Measurements from ENCODE around the gene ZNF804A.
"Not testable (repeated sequence)": the region's sequence is repeated elsewhere in the genome, so short reads cannot be mapped to it uniquely, and the experiment has no call there.

ZNF804A gene

DNA sequence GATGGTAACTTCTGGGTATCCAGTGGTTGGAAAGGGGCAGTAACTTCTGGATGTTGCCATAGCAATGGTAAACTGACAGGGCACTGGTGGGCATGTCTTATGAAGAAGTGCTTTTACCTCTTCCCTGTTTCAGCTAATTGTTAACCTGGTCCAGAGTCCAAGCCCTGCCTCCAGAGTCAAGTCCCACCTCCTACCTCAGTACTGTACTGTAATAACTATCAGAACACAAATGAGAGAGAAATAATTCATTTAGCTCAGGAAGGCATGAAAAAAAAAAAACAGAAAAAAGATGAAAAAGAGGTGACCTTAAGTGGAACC lies 237.0 kb downstream of the ZNF804A start:
- DNase-seq = no peak

DNA sequence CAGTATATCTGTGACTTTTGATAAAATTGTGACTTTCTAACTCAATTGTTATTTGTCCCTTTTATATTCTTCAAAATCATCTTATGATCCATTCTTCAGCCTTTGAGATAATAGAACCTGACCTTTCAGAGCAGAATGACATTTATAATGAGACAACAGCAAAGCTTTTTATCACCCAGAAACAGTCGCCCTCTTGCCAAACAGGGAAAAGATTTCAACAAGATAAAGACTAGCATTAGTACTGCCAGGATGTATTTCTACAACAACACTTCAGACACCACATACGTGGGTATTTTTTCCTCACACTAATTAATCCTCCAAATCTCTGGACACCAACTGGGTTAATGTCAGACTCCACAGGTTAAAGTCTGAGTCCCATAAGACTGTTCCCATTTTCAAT lies 249.0 kb downstream of the ZNF804A start:
- DNase-seq = no peak

DNA sequence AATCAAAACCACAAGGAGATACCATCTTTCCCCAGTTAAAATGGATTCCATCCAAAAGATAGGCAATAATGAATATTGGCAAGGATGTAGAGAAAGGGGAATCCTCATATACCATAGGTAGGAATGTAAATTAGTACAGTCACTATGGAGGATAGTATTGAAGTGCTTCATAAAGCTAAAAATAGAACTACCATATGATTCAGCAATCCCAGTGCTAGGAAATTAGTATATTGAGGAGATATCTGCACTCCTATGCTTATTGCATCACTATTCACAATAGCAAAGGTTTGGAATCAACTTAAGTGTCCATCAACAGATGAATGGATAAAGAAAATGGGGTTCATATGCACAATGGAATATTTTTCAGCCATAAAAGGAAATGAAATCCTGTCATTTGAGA lies 251.2 kb downstream of the ZNF804A start:
- no peak for DNase-seq

DNA sequence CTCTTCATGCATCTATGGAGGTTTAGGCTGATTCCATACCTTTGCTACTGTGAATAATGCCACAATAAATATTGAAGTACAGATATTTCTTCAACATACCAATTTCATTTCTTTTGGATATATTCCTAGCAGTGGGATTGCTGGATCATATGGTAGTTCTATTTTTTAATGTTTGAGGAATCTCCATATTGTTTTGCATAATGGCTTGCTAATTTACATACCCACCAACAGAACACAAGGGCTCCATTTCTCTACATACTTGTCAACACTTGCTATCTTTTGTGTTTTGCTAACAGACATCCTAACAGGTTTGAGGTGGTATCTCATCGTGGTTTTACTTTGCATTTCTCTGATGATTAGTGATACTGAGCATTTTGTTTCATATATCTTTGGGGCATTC lies 253.2 kb downstream of the ZNF804A start:
- DNase-seq = no peak

DNA sequence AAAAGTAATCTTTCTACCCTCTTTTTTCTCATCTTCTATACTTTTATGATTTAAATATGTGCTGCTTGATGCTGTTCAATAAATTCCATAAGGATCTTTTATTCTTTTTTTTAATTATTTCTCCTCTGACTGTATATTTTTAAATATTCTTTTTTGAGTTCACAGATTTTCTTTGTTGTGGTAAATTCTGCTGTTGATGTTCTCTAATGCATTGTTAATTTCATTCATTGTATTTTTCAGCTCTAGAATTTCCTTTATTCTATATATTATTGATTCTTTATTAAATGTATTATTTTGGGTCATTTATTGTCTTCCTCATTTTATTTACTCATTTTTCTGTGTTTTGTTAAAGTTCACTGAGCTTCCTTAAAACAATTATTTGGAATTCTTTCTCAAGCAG lies 260.9 kb downstream of the ZNF804A start:
- no peak for DNase-seq

DNA sequence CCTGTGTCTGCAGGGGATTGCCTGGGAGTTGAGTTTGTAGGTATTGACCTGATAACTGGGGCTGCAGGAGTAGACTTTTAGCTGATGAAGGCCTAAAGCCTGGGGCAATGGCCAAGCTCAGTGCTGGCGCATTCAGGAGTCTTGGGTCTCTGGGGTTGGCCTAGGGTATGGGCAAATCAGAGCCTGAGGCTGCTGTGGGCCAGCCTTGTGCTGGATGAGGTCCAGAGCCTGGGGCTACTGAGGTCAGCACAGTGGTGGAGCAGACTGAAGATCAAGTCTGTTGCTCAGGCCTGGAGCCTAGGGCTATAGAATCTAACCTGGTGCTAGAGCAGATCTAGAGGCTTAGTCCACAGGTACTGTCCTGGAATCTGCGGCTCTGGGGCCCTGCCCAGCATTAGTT lies 262.4 kb downstream of the ZNF804A start:
- DNase-seq = no peak

DNA sequence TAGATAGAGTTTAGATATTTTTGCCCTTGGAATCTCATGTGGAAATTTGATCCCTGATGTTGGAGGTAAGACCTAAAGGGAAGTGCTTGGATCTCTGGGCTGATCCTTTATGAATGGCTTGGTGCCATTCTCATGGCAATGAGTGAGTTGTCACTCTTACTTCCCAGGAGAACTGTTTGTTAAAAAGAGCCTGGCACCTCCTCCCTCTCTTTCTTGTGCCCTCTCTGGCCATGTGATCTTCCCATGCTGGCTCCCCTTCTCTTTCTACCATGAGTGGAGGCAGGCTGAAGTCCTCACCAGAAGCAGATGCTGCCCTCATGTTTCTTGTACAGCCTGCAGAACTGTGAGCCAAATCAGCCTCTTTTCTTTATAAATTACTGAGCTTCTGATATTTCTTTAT lies 276.9 kb downstream of the ZNF804A start:
- no peak for DNase-seq

DNA sequence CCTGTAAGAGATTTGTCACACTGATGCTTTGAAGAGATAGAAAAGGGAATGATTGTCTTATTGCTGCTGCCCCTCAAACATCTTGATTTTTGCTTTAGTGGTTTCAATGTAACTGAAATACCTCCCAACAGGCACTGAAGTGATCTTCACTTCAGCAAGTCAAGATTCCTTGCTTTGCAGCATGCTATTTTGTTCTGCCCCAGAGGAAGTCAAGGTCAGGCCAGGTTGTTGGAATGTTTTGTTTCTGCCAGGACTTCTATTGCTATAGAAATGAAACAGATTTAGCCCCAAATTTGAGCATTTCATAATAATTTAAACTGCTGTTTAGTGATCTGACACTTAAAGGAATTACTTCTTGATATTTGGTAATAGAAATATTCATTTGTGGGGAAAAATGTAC lies 277.6 kb downstream of the ZNF804A start:
- no peak for DNase-seq

DNA sequence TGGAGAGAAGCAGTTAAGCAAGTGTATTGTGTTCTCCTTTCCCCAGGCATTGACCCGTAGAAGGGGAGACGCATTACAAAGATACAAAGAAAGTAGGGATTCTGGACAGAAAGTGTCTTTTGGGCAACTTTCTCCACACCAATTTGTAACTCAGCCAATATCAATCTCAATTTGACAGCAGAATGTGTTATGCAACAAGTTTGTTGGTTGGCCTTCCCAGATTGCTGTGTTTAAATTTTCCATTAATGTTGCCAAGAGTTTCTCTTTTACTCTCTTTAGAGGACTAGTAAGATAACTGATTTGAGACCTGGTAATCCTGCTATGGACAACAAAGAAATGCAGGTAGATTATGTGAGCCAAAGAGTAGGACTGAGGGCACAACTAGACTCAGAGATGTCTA lies 279.6 kb downstream of the ZNF804A start:
- DNase-seq = no peak

DNA sequence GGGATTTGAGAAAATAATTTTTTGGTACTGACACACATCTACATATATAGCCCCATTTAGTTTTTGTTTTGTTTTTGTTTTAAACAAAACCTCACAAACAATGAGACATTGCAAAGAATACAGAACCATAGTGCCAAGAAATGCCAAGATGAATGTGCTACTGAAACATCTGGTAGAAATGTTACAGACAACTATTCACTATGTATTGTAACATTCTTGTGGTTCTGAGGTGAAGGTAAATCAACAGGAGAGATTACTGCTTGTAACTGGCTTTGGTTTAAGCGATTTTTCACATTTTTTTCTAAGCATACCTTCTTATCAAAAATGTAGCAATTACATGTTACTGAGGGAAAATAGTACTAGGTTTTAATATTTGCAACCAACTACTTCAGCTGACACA lies 281.3 kb downstream of the ZNF804A start:
- DNase-seq = no peak

DNA sequence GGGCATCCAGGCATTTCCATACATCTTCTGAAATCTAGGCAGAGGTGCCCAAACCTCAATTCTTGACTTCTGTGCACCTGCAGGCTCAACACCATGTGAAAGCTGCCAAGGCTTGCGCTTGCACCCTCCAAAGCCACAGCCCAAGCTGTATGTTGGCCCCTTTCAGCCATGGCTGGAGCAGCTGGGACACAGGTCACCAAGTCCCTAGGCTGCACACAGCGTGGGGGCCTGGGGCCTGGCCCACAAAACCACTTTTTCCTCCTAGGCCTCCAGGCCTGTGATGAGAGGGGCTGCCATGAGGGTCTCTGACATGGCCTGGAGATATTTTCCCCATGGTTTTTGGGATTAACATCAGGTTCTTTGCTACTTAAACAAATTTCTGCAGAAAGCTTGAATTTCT lies 288.3 kb downstream of the ZNF804A start:
- not testable (repeated sequence) for DNase-seq

DNA sequence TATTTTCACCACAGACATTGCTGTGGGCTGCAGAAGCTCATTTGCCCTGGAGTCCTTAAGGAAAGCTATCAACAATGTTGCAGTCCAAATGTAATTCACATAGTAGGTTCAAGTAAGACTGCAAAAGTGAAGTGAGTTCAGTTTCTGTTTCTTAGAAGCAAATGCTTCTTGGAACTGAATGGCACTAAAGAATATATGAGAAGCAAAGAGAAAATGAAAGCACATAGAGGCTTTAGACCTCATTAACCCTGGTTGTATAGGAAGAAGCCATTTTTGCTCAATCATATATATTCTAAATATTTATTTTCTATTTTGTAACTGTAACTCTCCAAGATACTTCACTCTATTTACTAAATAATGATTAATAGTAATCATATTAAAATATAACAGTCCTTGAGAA lies 292.0 kb downstream of the ZNF804A start:
- DNase-seq = no peak

DNA sequence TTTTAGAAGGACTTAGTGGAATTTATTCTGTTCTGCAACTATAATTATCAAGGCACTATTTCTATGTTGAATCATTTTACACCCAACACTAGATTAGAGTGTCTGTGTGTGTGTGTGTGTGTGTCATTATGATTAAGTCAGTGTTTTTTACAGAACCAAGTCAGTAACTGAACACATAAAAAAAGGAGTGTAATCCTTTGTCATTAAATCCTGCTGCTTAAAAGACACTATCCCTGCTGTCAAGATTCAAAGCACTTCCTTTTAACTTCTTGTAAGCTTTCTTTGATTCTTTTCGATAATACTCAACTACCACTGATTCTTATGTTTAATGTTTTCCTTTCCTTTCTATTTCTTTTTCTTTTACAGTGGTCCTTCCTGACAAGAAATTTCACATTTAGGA lies 306.7 kb downstream of the ZNF804A start:
- DNase-seq = no peak

DNA sequence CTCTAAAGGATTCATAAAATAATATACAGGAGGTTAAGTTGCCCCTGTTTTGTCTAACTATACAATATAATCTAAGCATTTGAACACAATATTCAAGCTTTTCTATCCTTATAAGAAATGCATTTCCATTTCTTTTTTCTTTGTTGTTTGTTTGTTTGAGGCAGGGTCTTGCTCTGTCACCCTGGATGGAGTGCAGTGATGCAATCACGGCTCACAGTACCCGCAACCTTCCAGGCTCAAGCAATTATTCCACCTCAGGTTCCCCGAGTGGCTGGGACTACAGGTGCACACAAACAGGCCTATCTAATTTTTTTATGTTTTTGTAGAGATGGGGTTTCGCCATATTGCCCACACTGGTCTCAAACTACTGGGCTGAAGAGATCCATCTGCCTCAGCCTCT lies 307.8 kb downstream of the ZNF804A start:
- no peak for DNase-seq

DNA sequence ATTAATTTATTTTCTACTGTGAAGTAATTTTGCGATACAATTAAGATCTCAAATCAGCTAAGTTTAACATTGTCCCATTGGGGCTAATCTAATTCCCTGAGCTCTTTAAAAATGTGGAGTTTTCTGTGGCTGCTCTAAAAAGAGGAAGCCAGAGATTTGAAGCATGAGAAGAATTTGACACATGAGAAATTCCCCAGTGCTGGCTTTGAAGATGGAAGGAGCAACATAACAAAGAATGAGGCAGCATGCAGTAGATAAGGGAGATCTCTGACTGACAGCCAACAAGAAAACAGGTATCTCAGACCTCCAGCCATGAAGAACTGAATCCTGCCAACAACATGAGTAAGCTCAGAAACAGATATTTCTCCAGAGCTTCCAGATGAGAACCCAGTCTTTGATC lies 308.4 kb downstream of the ZNF804A start:
- DNase-seq = no peak

DNA sequence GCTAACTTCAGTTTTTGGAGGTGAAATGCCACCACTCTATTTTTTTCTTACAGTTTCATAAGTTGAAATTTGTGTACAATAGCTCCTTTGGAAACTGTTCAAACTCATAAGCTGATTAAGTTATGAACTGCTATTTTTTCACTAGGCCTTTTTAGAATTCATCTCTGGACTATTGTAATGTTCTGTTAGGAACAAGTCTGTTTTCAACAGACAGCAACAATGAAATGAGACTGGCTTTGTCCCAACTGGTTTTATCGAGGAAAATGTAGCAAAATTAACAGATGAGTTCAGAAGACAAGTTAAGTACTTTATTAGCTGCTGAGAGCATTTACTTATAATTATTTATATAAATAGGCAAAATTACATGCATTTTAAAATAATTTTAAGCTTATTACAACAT lies 310.6 kb downstream of the ZNF804A start:
- DNase-seq = no peak

DNA sequence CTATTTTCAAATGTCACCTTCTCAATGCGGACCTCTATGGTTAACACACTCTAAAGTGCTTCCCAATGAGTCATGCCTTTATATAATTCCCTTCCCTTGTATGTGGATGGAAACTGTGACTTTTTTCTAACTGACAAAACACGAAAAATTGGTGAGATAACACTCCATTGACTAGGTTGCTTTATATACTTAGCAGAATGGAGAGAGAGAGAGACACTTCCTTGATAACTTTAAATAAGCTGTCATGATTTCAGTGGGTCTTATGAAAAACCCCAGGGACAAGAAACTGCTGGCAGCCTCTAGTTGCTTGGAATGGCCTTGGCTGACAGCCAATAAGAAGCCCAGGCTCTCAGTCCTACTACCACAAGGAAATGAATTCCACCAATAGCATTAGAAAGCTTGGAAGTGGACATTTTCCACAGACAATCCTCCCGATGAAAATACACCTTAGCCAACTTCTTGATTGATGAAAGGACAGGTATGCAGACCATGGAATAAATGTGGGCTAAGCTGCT lies 322.2 kb downstream of the ZNF804A start:
- DNase-seq = no peak

DNA sequence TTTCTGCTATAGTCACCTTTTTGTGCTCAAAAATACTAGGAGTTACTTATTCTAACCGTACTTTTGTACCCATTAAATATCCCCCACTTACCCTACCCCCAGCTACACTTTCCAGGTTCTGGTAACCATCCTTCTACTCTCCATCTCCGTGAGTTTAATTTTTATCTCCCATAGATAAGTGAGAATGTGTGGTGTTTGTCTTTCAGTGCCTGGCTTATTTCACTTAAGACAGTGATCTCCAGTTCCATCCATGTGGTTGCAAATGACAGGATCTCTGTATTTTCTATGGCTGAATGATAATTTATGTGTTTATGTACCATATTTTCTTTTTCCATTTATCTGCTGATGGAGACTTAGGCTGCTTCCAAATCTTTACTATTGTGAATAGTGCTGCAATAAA lies 323.3 kb downstream of the ZNF804A start:
- DNase-seq = no peak

DNA sequence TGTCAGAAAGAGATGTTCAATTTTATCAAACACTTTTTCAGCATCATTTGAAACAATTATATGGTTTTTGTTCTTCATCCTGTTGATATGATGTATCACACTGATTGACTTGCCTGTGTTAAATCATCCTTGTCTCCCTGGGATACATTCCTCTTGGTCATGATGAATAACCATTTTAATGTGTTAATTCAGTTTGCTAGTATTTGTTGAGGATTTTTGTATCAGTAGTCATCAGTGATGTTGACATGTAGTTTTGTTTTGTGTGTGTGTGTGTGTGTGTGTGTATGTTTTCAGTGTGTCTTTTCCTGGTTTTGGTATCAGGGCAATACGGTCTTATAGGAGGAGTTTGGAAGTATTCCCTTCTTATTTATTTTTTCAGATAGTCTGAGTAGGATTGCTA lies 325.4 kb downstream of the ZNF804A start:
- DNase-seq = no peak

DNA sequence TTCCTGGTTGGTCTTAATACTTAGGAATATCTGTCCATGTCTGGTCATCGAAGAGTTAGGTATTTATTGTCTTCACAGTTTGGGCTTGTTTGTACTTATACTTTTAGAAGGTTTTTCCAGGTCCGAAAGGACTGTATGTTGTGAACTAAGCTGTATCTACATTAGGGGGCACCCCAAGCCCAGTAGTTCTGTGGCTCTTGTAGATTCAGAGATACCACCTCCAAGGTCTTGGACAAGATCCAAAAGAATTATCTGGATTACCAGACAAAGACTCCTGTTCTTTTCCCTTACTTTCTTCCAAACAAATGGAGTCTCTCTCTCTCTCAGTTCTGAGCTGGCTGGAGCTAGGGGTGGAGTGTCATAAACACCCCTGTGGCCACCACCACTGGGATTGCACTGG lies 328.7 kb downstream of the ZNF804A start:
- no peak for DNase-seq

DNA sequence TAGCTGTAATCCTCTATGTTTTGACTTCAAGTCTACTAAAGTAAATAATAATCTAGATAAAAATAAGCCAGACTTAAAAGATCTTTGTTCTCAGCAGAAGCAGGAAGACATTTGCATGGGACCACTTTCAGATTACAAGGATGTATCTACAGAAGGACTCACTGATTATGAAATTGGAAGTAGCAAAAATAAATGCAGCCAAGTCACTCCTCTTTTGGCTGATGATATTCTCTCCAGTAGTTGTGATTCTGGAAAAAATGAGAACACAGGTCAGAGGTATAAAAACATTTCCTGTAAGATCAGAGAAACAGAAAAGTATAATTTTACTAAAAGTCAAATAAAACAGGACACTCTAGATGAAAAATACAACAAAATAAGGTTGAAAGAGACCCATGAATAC lies 338.4 kb downstream of the ZNF804A start:
- no peak for DNase-seq

DNA sequence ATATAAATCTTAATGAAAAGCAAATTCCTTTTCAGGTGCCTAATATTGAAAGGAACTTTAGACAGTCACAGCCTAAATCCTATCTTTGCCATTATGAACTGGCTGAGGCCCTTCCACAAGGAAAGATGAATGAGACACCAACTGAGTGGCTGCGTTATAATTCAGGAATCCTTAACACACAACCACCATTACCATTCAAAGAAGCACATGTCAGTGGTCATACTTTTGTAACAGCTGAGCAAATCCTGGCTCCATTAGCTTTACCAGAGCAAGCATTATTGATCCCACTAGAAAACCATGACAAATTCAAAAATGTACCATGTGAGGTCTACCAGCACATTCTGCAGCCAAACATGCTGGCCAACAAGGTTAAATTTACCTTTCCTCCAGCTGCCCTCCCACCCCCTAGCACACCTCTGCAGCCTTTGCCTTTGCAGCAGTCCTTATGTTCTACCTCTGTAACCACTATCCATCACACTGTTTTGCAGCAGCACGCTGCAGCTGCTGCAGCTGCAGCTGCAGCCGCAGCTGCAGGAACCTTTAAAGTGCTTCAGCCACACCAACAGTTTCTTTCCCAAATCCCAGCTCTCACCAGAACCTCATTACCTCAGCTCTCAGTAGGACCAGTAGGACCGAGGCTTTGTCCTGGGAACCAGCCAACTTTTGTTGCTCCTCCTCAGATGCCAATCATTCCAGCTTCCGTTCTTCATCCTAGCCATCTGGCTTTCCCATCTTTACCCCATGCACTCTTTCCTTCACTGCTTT lies 340.1 kb downstream of the ZNF804A start:
- no peak for DNase-seq

DNA sequence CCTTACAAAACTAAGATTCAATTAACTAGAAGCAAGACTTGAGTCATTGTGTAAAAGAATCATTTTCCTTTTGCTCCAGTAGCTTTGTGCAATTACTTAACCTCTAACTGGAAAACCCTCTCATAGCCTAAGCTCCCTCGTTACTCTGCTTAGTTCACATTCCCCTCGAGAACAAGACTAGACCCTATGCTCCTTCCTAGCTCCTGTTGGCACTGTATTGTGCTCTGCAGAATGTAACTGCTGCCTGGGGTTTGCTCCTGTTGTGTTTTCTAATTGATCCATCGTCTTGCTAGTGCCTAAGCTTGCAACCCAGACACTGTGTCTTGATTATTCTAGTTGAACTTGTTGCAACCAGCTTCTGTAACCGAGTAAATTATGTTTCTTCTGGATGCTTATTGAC lies 347.0 kb downstream of the ZNF804A start:
- no peak for DNase-seq

DNA sequence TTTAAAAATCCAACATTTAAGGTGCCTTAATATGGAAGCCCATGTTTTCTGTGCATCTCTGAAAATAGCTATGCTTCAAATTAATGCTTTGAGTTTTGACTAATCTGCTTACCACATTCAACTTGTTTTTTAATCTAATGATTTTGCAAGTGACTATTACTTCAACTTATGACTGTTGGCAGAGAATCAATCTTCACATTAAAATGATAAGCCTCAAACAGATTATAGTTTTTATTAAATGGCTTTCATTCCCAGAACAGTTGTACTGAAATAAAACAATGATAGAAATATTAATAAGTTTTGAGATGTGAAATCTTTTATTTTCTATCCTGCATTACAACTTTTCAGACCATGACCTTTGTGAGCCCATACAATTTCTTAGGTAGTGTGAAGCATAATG lies 347.5 kb downstream of the ZNF804A start:
- no peak for DNase-seq

DNA sequence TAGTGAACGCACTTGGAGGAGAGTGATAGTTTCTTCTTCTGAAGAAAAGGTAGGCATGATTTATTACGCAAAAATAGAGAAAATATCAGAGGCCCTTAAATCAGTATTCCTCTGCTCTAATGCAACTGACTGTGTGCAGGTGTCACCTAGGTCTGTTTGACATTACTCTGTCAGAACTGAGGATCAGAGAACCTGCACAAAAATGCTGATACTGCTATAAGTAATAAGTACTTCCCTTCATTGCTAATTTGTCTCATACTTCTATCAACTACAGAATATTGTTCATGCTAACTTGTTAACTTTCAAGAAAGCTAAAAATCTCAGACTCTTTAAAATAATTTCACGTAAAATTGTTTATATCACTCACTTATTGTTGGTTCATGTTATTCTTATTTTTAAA lies 358.5 kb downstream of the ZNF804A start:
- DNase-seq = no peak
